Ovary (tissue), 9 donors: ENCODE data around the gene SOX15. TPM values are rescaled to one million over a fixed set of nuclear protein-coding genes. Genes with fewer than 3 reads are reported as not detected.
"Not testable (repeated sequence)": the region's sequence is repeated elsewhere in the genome, so short reads cannot be mapped to it uniquely, and the experiment has no call there.

Experiments used
- DNase-seq, 5 donors: peaks; one replicate each; pipeline ENCODE4 v3.0.0-alpha.2; 2019 to 2020
- H3K27ac ChIP-seq, 2 donors: fragments of 200-600 bp; one replicate each; pipeline versions ENCODE4 v1.5.1 to v1.8.0; 2019 to 2022
- H3K27me3 ChIP-seq: fragments of 200-600 bp; one replicate; pipeline ENCODE4 v1.8.0; 2022
- H3K36me3 ChIP-seq: fragments of 200-600 bp; sonication (generic); one replicate; pipeline ENCODE4 v1.5.1; 2019
- H3K4me1 ChIP-seq: one replicate; pipeline ENCODE4 v1.8.1; 2013; ENCODE audit warnings: mild to moderate bottlenecking, moderate library complexity; ENCODE audit not compliant: insufficient read depth
- H3K4me3 ChIP-seq: fragments of 200-600 bp; sonication (generic); one replicate; pipeline ENCODE4 v1.5.1; 2017
- H3K9me3 ChIP-seq, 2 donors: fragments of 200-600 bp in 1 of 2; sonication (generic) in 1 of 2; one replicate each; pipeline versions ENCODE4 v1.5.1 to v1.8.1; 2013 to 2019; ENCODE audit warnings: mild to moderate bottlenecking in 1 of 2, moderate library complexity in 1 of 2
- CTCF ChIP-seq, 3 donors: fragments of 450-650 bp in 2 of 3; fragments of 200-600 bp in 1 of 3; IDR thresholded peaks; one replicate each; pipeline versions ENCODE4 v1.5.1 to v1.8.0; 2016 to 2022; ENCODE audit warnings: antibody characterized with exemption in 3 of 3, mild to moderate bottlenecking in 1 of 3
- EP300 ChIP-seq: sonication (generic); formaldehyde crosslinking; IDR thresholded peaks from one replicate; pipeline ENCODE4 v1.6.1; 2017; ENCODE audit warnings: antibody characterized with exemption
- POLR2A ChIP-seq: fragments of 450-650 bp; IDR thresholded peaks from one replicate; pipeline ENCODE4 v1.6.1; 2017; ENCODE audit warnings: antibody characterized with exemption, mild to moderate bottlenecking, moderate library complexity
- WGBS, 3 donors: extraction: QIAGEN DNeasy Blood & Tissue Kit in 1 of 3; methylation state at CpG; one replicate each; pipeline versions ENCODE4 v1.1.5 to v1.1.7; 2013 to 2017; 5-methylcytosine and 5-hydroxymethylcytosine counted together
- intact Hi-C, 4 donors: fragments of 100-400 bp; cut with DNase I; formaldehyde crosslinking; loops; one replicate each; pipeline versions ENCODE4 v1.11.0 to v1.15.1; 2022 to 2023
- polyA plus RNA-seq, 2 donors: library from polyadenylated mRNA; stranded (reverse); fragments of 200-250 nt in 1 of 2; fragments of 350-450 nt in 1 of 2; fragmentation: Illumina TruSeq in 1 of 2; extraction: RNeasy Lipid Tissue Mini Kit (QIAGEN cat#74804) in 1 of 2; gene quantifications; one replicate each; pipeline ENCODE4 v1.2.3, GENCODE V29; 2013 to 2014
- total RNA-seq, 7 donors: library from RNA; depleted of rRNA in 2 of 7; stranded (reverse); fragments of >200 nt in 2 of 7; fragmentation: NEBNext Ultra II Directional in 3 of 7; extraction: Animal tissue kit (Norgen Biotek cat#: 25700) in 3 of 7; gene quantifications; one replicate each; pipeline versions ENCODE4 v1.1.0 to v1.2.4, GENCODE V29; 2016 to 2023
- donor health status: DM: no; HTN: no; CAD: no; lungs with moderate emphysema.
- donor health status: DM: no; HTN: no; CAD: no.
- donor health status: Bipolar disorder and iron deficiency.
- donor health status: DM: yes; HTN: yes; CAD: no.
- donor health status: DM: no; HTN: no; CAD: no.
- donor health status: DM: yes; HTN: yes; CAD: no.

SOX15 gene
- total and polyA plus RNA-seq, 9 donors, result 2.7 to 17.3 (median 9.6) TPM

- TF ChIP-seq POLR2A (no peak), EP300 (no peak), CTCF (IDR thresholded peaks at IDR 0.05) (no peak)
- 93 to 95% (median 93%) methylated on average over 4 of the region's 4 CpGs for WGBS, 3 donors
- no peaks in the 10 kb centered on the region for H3K36me3 ChIP-seq
- H3K9me3 ChIP-seq, result no peaks in the 10 kb centered on the region
- H3K4me3 ChIP-seq, result no peak overlapping the region
- H3K27me3 ChIP-seq, result no peaks in the 10 kb centered on the region
- intact Hi-C loops, result no loop called here
- no peak for DNase-seq
- H3K27ac ChIP-seq, result no peak overlapping the region
- peaks cover 2% of the 10 kb centered on the region for H3K4me1 ChIP-seq
These were observed 16.4 kb upstream of the SOX15 start for GRCh38 chr17:7606280-7606679.

GRCh38 chr17:7597561-7597960 is 7.7 kb upstream of the SOX15 start:
- not testable (repeated sequence) for H3K27ac ChIP-seq, H3K36me3 ChIP-seq, H3K4me1 ChIP-seq, H3K9me3 ChIP-seq, H3K4me3 ChIP-seq, DNase-seq, H3K27me3 ChIP-seq
- WGBS, 3 donors, result 71 to 74% (median 71%) methylated on average over 5 of the region's 5 CpGs
- intact Hi-C loops, result loop anchor here in 1 of 4 donors (10.0 kb wide), 1 partner anchor 83 kb away; no protein-coding TSS in a partner anchor

- no peak for DNase-seq
- Histone ChIP-seq H3K36me3 (no peaks in the 10 kb centered on the region), H3K27ac (no peak overlapping the region), H3K4me3 (no peak overlapping the region), H3K27me3 (no peaks in the 10 kb centered on the region), H3K9me3 (no peaks in the 10 kb centered on the region), H3K4me1 (peaks cover 2% of the 10 kb centered on the region)
- WGBS, 3 donors, result 83 to 84% (median 84%) methylated on average over 12 of the region's 12 CpGs
- intact Hi-C loops, result loop anchor here in 1 of 4 donors (10.0 kb wide), 1 partner anchor 78 kb away; no protein-coding TSS in a partner anchor
- TF ChIP-seq EP300, result no peak
These were observed 3.4 kb upstream of the SOX15 start for GRCh38 chr17:7593296-7593695.

GRCh38 chr17:7592422-7593021 is 2.6 kb upstream of the SOX15 start:
- no peaks in the 10 kb centered on the region for H3K9me3 ChIP-seq
- H3K4me1 ChIP-seq, result peaks cover 3% of the 10 kb centered on the region
- no peaks in the 10 kb centered on the region for H3K27me3 ChIP-seq
- H3K4me3 ChIP-seq, result no peak overlapping the region
- TF ChIP-seq EP300 (no peak), CTCF (IDR thresholded peaks at IDR 0.05) (no peak), POLR2A (no peak)
- no peak overlapping the region for H3K27ac ChIP-seq
- intact Hi-C loops, result loop anchor here in 1 of 4 donors (10.0 kb wide), 1 partner anchor 78 kb away; no protein-coding TSS in a partner anchor
- 85 to 89% (median 89%) methylated on average over 23 of the region's 23 CpGs for WGBS, 3 donors
- H3K36me3 ChIP-seq, result no peaks in the 10 kb centered on the region
- no peak for DNase-seq

- intact Hi-C loops, result loop anchor here in 1 of 4 donors (10.0 kb wide), 1 partner anchor 77 kb away; no protein-coding TSS in a partner anchor
- Histone ChIP-seq H3K36me3 (no peaks in the 10 kb centered on the region), H3K4me3 (no peak overlapping the region), H3K9me3 (no peaks in the 10 kb centered on the region), H3K27me3 (no peaks in the 10 kb centered on the region), H3K4me1 (peaks cover 3% of the 10 kb centered on the region), H3K27ac (no peak overlapping the region)
- 82 to 89% (median 88%) methylated on average over 5 of the region's 5 CpGs for WGBS, 3 donors
- no peak for TF ChIP-seq CTCF (IDR thresholded peaks at IDR 0.05)
- DNase-seq, result no peak
These were observed 1.7 kb upstream of the SOX15 start for GRCh38 chr17:7591596-7591995.
